ENCODE data around the gene LDB3. TPM values are rescaled to one million over a fixed set of nuclear protein-coding genes. Genes with fewer than 3 reads are reported as not detected.
A peak's percentile ranks its signal among the peaks of the same experiment; 100 is the strongest.

LDB3 gene
- total and polyA plus RNA-seq, 9 of the 15 experiments (the other 6 are each of a cell fraction or from before 2014, with no cell fraction given): 0.03 TPM; not detected in 8

- no peak for TF ChIP-seq REST (IDR thresholded peaks at IDR 0.05; ENCODE audit: borderline replicate concordance)
- TF ChIP-seq REST (CRISPR knock-in tag; IDR thresholded peaks at IDR 0.05; ENCODE audit: low read depth): no peak
- TF ChIP-seq PHF21A (IDR thresholded peaks at IDR 0.05; ENCODE audit: borderline replicate concordance, low read depth): 0 out of 2 replicates have a peak, but pooled peaks have one; percentile 28
- TF ChIP-seq FOXJ3 (CRISPR knock-in tag; IDR thresholded peaks at IDR 0.05): no peak
- peak; percentile 33 for TF ChIP-seq EGR1 (conservative IDR thresholded peaks at IDR 0.05)
- peak; percentile 20; the same call in 1 of the 2 replicates for TF ChIP-seq ARID4B (CRISPR knock-in tag; IDR thresholded peaks at IDR 0.05)
- peak; percentile 93 for TF ChIP-seq ZNF263 (CRISPR knock-in tag; IDR thresholded peaks at IDR 0.05; ENCODE audit: borderline replicate concordance)
- peak; percentile 69 for TF ChIP-seq HINFP (tag; conservative IDR thresholded peaks at IDR 0.05; ENCODE audit: low read depth)
- TF ChIP-seq PHF8 (IDR thresholded peaks at IDR 0.05; ENCODE audit: borderline replicate concordance, low read length): peak; percentile 33; the same call in 1 of the 2 replicates
- peak; percentile 2 for TF ChIP-seq TAF1 (IDR thresholded peaks at IDR 0.05; ENCODE audit: control insufficient read depth, extremely low read depth, insufficient read depth, low read length, severe bottlenecking)
- peak; percentile 10 for TF ChIP-seq CCNT2 (IDR thresholded peaks at IDR 0.05; ENCODE audit: borderline replicate concordance, extremely low read depth, insufficient read length, low read depth, low read length)
- no peak for TF ChIP-seq SETDB1 (IDR thresholded peaks at IDR 0.05; ENCODE audit: low read length)
- TF ChIP-seq NCOA2 (IDR thresholded peaks at IDR 0.05; ENCODE audit: partially characterized antibody in 2 of 2): no peak
Observed at GRCh38 chr10:86756511-86757112, 88.3 kb downstream of the LDB3 start, which contains the start of gene BMPR1A (continued).
